CD4-positive, alpha-beta T cell (primary cell): ENCODE data around the gene XCR1. TPM values are rescaled to one million over a fixed set of nuclear protein-coding genes. Genes with fewer than 3 reads are reported as not detected.
A peak's percentile ranks its signal among the peaks of the same experiment; 100 is the strongest.

Source experiments
- ATAC-seq: fragments of 200-7000 bp; cut with Tn5 transposase; one replicate; pipeline ENCODE4 v1.10.0; 2022; ENCODE audit warnings: mild to moderate bottlenecking; ENCODE audit not compliant: poor library complexity
- CTCF ChIA-PET: fragments of 350-600 bp; sonication (Branson Sonifier 250); formaldehyde crosslinking; loops from one replicate; lab custom pipeline; 2021; ENCODE audit warnings: antibody characterized with exemption, inconsistent platforms; lab: Charles Lee
- POLR2A ChIA-PET: fragments of 350-600 bp; sonication (Branson Sonifier 250); formaldehyde crosslinking; loops from one replicate; lab custom pipeline; 2021; ENCODE audit warnings: antibody characterized with exemption, inconsistent platforms; lab: Charles Lee
- DNase-seq, 14 experiments: peaks; one replicate each; pipeline ENCODE4 v3.0.0-alpha.2; 2013 to 2020; ENCODE audit warnings: mixed read lengths in 2 of 14
- H3K27ac ChIP-seq, 2 donors: one replicate each; pipeline versions ENCODE4 v1.5.1 to v1.7.0; 2013; ENCODE audit warnings: low read length in 2 of 2, low read depth in 1 of 2, mild to moderate bottlenecking in 1 of 2
- H3K27me3 ChIP-seq, 2 experiments: 1 replicate in 1 of 2; 2 replicates in 1 of 2; pipeline versions ENCODE4 v1.6.1 to v1.7.0; 2013; ENCODE audit warnings: low read length in 2 of 2, control low read depth in 1 of 2, mild to moderate bottlenecking in 1 of 2, moderate library complexity in 1 of 2; ENCODE audit not compliant: insufficient read depth in 2 of 2, control insufficient read depth in 1 of 2
- H3K36me3 ChIP-seq: one replicate; pipeline ENCODE4 v1.6.1; 2013; ENCODE audit warnings: low read length, control low read depth; ENCODE audit not compliant: insufficient read depth
- H3K4me1 ChIP-seq: one replicate; pipeline ENCODE4 v1.6.1; 2013; ENCODE audit warnings: low read length, control low read depth; ENCODE audit not compliant: insufficient read depth
- H3K4me3 ChIP-seq: one replicate; pipeline ENCODE4 v1.5.1; 2013; ENCODE audit warnings: mild to moderate bottlenecking, low read length, moderate library complexity
- H3K9me3 ChIP-seq, 2 experiments: 1 replicate in 1 of 2; 2 replicates in 1 of 2; pipeline versions ENCODE4 v1.6.1 to v1.7.0; 2013; ENCODE audit warnings: low read length in 2 of 2, mild to moderate bottlenecking in 2 of 2, control low read depth in 1 of 2, moderate library complexity in 1 of 2; ENCODE audit not compliant: control insufficient read depth in 1 of 2, insufficient read depth in 1 of 2
- H3K27ac Mint-ChIP-seq: one replicate; pipeline ENCODE4 v1.8.0; 2020; ENCODE audit warnings: mixed read lengths
- H3K27me3 Mint-ChIP-seq: one replicate; pipeline ENCODE4 v1.8.0; 2021; ENCODE audit warnings: mixed read lengths
- H3K36me3 Mint-ChIP-seq: one replicate; pipeline ENCODE4 v1.8.0; 2021; ENCODE audit warnings: low read depth, mixed read lengths
- H3K4me1 Mint-ChIP-seq: one replicate; pipeline ENCODE4 v1.8.0; 2021; ENCODE audit warnings: low read depth, mixed read lengths
- H3K4me3 Mint-ChIP-seq: one replicate; pipeline ENCODE4 v1.8.0; 2020; ENCODE audit warnings: mild to moderate bottlenecking, mixed read lengths
- H3K9me3 Mint-ChIP-seq: one replicate; pipeline ENCODE4 v1.8.0; 2020; ENCODE audit warnings: mixed read lengths
- CTCF ChIP-seq: fragments of 200-600 bp; IDR thresholded peaks from one replicate; pipeline ENCODE4 v1.8.0; 2022; ENCODE audit warnings: antibody characterized with exemption, mild to moderate bottlenecking
- intact Hi-C, 2 experiments: fragments of 100-400 bp; cut with DNase I in 1 of 2; cut with micrococcal nuclease in 1 of 2; formaldehyde crosslinking; loops; one replicate each; pipeline versions ENCODE4 v1.15.1 to v1.9.0; 2023 to 2025; cut with DNase I, micrococcal nuclease
- total RNA-seq, 174 experiments: library from RNA in 2 of 174; stranded (reverse) in 2 of 174; gene quantifications; one replicate each; pipeline ENCODE4 v1.2.3 and lab custom pipeline; 2021 to 2026

XCR1 gene
- total RNA-seq, 2 experiments from 2014 or later: 0.14 to 0.20 TPM

GRCh38 chr3:45992133-45992729, 35.1 kb downstream of the XCR1 start:
- Mint-ChIP-seq H3K4me1 (peaks cover 78% of the 10 kb centered on the region), H3K27ac (peak overlapping the region; percentile 92), H3K4me3 (peak overlapping the region; percentile 30), H3K36me3 (peaks cover 14% of the 10 kb centered on the region), H3K9me3 (no peaks in the 10 kb centered on the region), H3K27me3 (no peaks in the 10 kb centered on the region)
- no peaks in the 10 kb centered on the region for H3K27me3 ChIP-seq
- intact Hi-C loops: loop anchor here (5.0 kb wide), 2 partner anchors 40 to 45 kb away; no protein-coding TSS in a partner anchor
- peaks cover 8% of the 10 kb centered on the region for H3K36me3 ChIP-seq
- ChIA-PET POLR2A (interaction anchor here (4.7 kb wide), 1 partner anchor 16 kb away, joined by 42 read pairs; no protein-coding TSS in a partner anchor), CTCF (interaction anchor here (0.7 kb wide), 1 partner anchor 53 kb away, joined by 3 read pairs; no protein-coding TSS in a partner anchor)
- H3K27ac ChIP-seq: no peak overlapping the region
- H3K4me1 ChIP-seq: peaks cover 80% of the 10 kb centered on the region
- no peak overlapping the region for H3K4me3 ChIP-seq
- DNase-seq (peak in 2 of 14 experiments; percentile 19 to 25), ATAC-seq (no peak)
- TF ChIP-seq CTCF: no peak
- H3K9me3 ChIP-seq: no peaks in the 10 kb centered on the region

- POLR2A ChIA-PET: interaction anchor here (0.8 kb wide), 1 partner anchor 34 kb away, joined by 3 read pairs; no protein-coding TSS in a partner anchor
- Mint-ChIP-seq H3K36me3 (peaks cover 14% of the 10 kb centered on the region), H3K4me1 (peaks cover 81% of the 10 kb centered on the region), H3K9me3 (no peaks in the 10 kb centered on the region), H3K4me3 (no peak overlapping the region), H3K27ac (peak overlapping the region; percentile 92), H3K27me3 (no peaks in the 10 kb centered on the region)
- Histone ChIP-seq H3K36me3 (peaks cover 8% of the 10 kb centered on the region), H3K4me1 (peaks cover 83% of the 10 kb centered on the region), H3K27ac (no peak overlapping the region), H3K9me3 (no peaks in the 10 kb centered on the region), H3K27me3 (no peaks in the 10 kb centered on the region), H3K4me3 (no peak overlapping the region)
- DNase-seq: no peak
- CTCF ChIA-PET: no interaction called here
- no peak for ATAC-seq
- TF ChIP-seq CTCF: no peak
- intact Hi-C loops: loop anchor here (5.0 kb wide), 2 partner anchors 39 to 44 kb away; no protein-coding TSS in a partner anchor
Measured at GRCh38 chr3:45991341-45991740, 35.9 kb downstream of the XCR1 start.

- no peaks in the 10 kb centered on the region for H3K27me3 Mint-ChIP-seq
- H3K4me1 Mint-ChIP-seq: peaks cover 76% of the 10 kb centered on the region
- ChIA-PET CTCF (no interaction called here), POLR2A (no interaction called here)
- no peak overlapping the region for H3K27ac ChIP-seq
- H3K9me3 ChIP-seq: no peaks in the 10 kb centered on the region
- H3K36me3 Mint-ChIP-seq: peaks cover 20% of the 10 kb centered on the region
- peak overlapping the region; percentile 1 for H3K4me3 Mint-ChIP-seq
- no peak for TF ChIP-seq CTCF
- DNase-seq (no peak), ATAC-seq (no peak)
- H3K27me3 ChIP-seq: no peaks in the 10 kb centered on the region
- H3K4me1 ChIP-seq: peaks cover 86% of the 10 kb centered on the region
- intact Hi-C loops: loop anchor here (5.0 kb wide), 2 partner anchors 38 to 43 kb away; no protein-coding TSS in a partner anchor
- no peaks in the 10 kb centered on the region for H3K9me3 Mint-ChIP-seq
- no peak overlapping the region for H3K4me3 ChIP-seq
- peaks cover 8% of the 10 kb centered on the region for H3K36me3 ChIP-seq
- peak overlapping the region; percentile 62 for H3K27ac Mint-ChIP-seq
Measured at GRCh38 chr3:45990181-45990580, 37.1 kb downstream of the XCR1 start.
